ENCODE results near the gene GSK3A. TPM values are rescaled to one million over a fixed set of nuclear protein-coding genes. Genes with fewer than 3 reads are reported as not detected.

GSK3A gene
- total and polyA plus RNA-seq, 9 of the 15 experiments (the other 6 are each of a cell fraction or from before 2014, with no cell fraction given), result 0.62 to 90.7 (median 33.3) TPM

- TF ChIP-seq ID3 (CRISPR knock-in tag; IDR thresholded peaks at IDR 0.05) (no peak), ID3 (tag; IDR thresholded peaks at IDR 0.05) (peak; percentile 52; the same call in 1 of the 2 replicates), ARHGAP35 (IDR thresholded peaks at IDR 0.05; ENCODE audit: partially characterized antibody) (no peak), ZNF398 (CRISPR knock-in tag; IDR thresholded peaks at IDR 0.05) (no peak), MCM7 (IDR thresholded peaks at IDR 0.05) (no peak), RREB1 (CRISPR knock-in tag; IDR thresholded peaks at IDR 0.05) (no peak), IRF2 (CRISPR knock-in tag; IDR thresholded peaks at IDR 0.05) (no peak), SLC30A9 (CRISPR knock-in tag; IDR thresholded peaks at IDR 0.05) (no peak), ARID1B (IDR thresholded peaks at IDR 0.05) (no peak; the same call in 1 of the 2 replicates), HSF4 (CRISPR knock-in tag; IDR thresholded peaks at IDR 0.05; ENCODE audit: borderline replicate concordance) (no peak), SNRNP70 (optimal IDR thresholded peaks at IDR 0.05; ENCODE audit: low read depth, low read length) (no peak), RBM17 (IDR thresholded peaks at IDR 0.05; ENCODE audit: borderline replicate concordance, low read depth, low read length) (no peak), ZNF253 (CRISPR knock-in tag; conservative IDR thresholded peaks at IDR 0.05) (no peak), PRDM10 (IDR thresholded peaks at IDR 0.05; ENCODE audit: partially characterized antibody) (peak; percentile 52), BDP1 (IDR thresholded peaks at IDR 0.05; ENCODE audit: insufficient read depth, insufficient read length) (no peak), ZNF780A (CRISPR knock-in tag; IDR thresholded peaks at IDR 0.05) (no peak)
Measured at GRCh38 chr19:42244347-42245220, 2.2 kb upstream of the GSK3A start (continued).
